Peyer's patch (tissue), 4 donors: ENCODE measurements around the gene HOXD8.

Experiments used
- POLR2A ChIP-seq, 2 donors: fragments of 450-650 bp; IDR thresholded peaks; one replicate each; pipeline ENCODE4 v1.5.1; 2017; ENCODE audit warnings: antibody characterized with exemption in 2 of 2, mild to moderate bottlenecking in 2 of 2, moderate library complexity in 2 of 2
- TF ChIP-seq, protein P1 (sequence below), 6 experiments: fragments of 450-650 bp in 4 of 6; fragments of 200-600 bp in 2 of 6; sonication (generic) in 1 of 6; IDR thresholded peaks; one replicate each; pipeline ENCODE4 v1.5.1; 2017 to 2019; ENCODE audit warnings: antibody characterized with exemption in 6 of 6, mild to moderate bottlenecking in 3 of 6, moderate library complexity in 1 of 6

DNA sequence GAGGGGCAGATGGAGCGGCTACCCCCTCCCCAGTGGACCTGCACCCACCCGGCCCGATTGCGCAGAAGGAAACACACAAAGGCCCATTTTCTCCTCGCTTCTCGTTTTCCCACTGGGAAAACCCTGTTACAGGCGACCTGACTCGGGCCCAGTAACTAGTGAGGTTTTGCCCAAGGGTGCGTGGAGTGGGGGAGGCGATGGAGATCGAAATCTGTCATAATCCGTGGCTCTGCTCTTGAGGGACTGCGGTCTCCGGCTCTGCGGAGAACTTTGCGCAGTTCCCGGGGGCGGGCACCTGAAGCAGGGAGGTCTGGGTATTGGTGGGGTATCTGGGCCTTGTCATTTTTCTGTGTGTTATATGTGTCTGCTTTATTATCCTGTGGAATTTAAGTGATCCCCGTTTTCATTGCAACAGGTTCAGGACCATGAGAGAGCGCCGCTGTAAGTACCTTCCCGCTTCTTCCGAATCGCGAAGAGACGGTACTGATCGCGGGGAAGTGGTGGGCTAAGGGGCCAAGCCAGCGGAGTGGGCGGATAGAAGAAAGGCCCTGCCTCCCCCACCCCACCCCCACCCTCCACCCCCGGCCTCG, 17.8 kb downstream of the HOXD8 start:
- TF ChIP-seq, protein P1, sequence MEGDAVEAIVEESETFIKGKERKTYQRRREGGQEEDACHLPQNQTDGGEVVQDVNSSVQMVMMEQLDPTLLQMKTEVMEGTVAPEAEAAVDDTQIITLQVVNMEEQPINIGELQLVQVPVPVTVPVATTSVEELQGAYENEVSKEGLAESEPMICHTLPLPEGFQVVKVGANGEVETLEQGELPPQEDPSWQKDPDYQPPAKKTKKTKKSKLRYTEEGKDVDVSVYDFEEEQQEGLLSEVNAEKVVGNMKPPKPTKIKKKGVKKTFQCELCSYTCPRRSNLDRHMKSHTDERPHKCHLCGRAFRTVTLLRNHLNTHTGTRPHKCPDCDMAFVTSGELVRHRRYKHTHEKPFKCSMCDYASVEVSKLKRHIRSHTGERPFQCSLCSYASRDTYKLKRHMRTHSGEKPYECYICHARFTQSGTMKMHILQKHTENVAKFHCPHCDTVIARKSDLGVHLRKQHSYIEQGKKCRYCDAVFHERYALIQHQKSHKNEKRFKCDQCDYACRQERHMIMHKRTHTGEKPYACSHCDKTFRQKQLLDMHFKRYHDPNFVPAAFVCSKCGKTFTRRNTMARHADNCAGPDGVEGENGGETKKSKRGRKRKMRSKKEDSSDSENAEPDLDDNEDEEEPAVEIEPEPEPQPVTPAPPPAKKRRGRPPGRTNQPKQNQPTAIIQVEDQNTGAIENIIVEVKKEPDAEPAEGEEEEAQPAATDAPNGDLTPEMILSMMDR (IDR thresholded peaks at IDR 0.05), result no peak
- no peak for TF ChIP-seq POLR2A (IDR thresholded peaks at IDR 0.05)
